Upper lobe of left lung (tissue), 6 donors: Measurements from ENCODE around the gene MME. TPM values are rescaled to one million over a fixed set of nuclear protein-coding genes. Genes with fewer than 3 reads are reported as not detected.

Source experiments
- ATAC-seq, 2 donors: fragments of 200-7000 bp; cut with Tn5 transposase; one replicate each; pipeline ENCODE4 v1.9.1; 2022; ENCODE audit warnings: mild to moderate bottlenecking in 2 of 2, moderate library complexity in 2 of 2; ENCODE audit not compliant: low FRiP score in 2 of 2
- DNase-seq, 2 donors: peaks; one replicate each; pipeline ENCODE4 v3.0.0-alpha.2; 2019 to 2020
- H3K27ac ChIP-seq, 4 donors: fragments of 200-600 bp; sonication (generic); one replicate each; pipeline ENCODE4 v1.5.1; 2016 to 2019
- H3K27me3 ChIP-seq, 4 donors: fragments of 200-600 bp; sonication (generic); one replicate each; pipeline ENCODE4 v1.5.1; 2017 to 2019
- H3K36me3 ChIP-seq, 4 donors: fragments of 200-600 bp; sonication (generic); one replicate each; pipeline ENCODE4 v1.5.1; 2016 to 2019
- H3K4me1 ChIP-seq, 4 donors: fragments of 200-600 bp; sonication (generic); one replicate each; pipeline ENCODE4 v1.5.1; 2018 to 2019
- H3K4me3 ChIP-seq, 4 donors: fragments of 200-600 bp; sonication (generic); one replicate each; pipeline ENCODE4 v1.5.1; 2017 to 2019; ENCODE audit warnings: mild to moderate bottlenecking in 2 of 4, moderate library complexity in 1 of 4
- H3K9me3 ChIP-seq, 4 donors: fragments of 200-600 bp; sonication (generic); one replicate each; pipeline ENCODE4 v1.5.1; 2018 to 2019
- EP300 ChIP-seq, 4 donors: sonication (generic); formaldehyde crosslinking; IDR thresholded peaks; one replicate each; pipeline ENCODE4 v1.5.1; 2017; ENCODE audit warnings: antibody characterized with exemption in 4 of 4, control low read depth in 2 of 4
- POLR2A ChIP-seq, 4 donors: fragments of 450-650 bp; IDR thresholded peaks; one replicate each; pipeline ENCODE4 v1.5.1; 2016 to 2017; ENCODE audit warnings: antibody characterized with exemption in 4 of 4, mild to moderate bottlenecking in 2 of 4
- POLR2AphosphoS5 ChIP-seq, 2 donors: sonication (generic); formaldehyde crosslinking; IDR thresholded peaks; one replicate each; pipeline ENCODE4 v1.5.1; 2017; ENCODE audit warnings: antibody characterized with exemption in 2 of 2
- WGBS, 2 donors: methylation state at CpG; one replicate each; pipeline ENCODE4 v1.1.5; 2017 to 2018; 5-methylcytosine and 5-hydroxymethylcytosine counted together
- total RNA-seq, 6 donors: library from RNA; depleted of rRNA in 4 of 6; stranded (reverse); fragments of >200 nt in 4 of 6; gene quantifications; one replicate each; pipeline versions ENCODE4 v1.1.0 to v1.2.1, GENCODE V29; 2016 to 2021
- TF ChIP-seq, protein P1 (sequence below), 6 experiments: fragments of 450-650 bp in 4 of 6; fragments of 200-600 bp in 2 of 6; sonication (generic) in 2 of 6; IDR thresholded peaks; one replicate each; pipeline ENCODE4 v1.5.1; 2016 to 2019; ENCODE audit warnings: antibody characterized with exemption in 6 of 6
- donor health status: DM: no; HTN: no; CAD: no; lungs with moderate emphysema.
- donor health status: DM: no; HTN: yes; CAD: no; lungs with severe emphysema.

Gene MME
- total RNA-seq, 6 donors from 2014 or later = 51.8 to 101 (median 74.8) TPM

DNA sequence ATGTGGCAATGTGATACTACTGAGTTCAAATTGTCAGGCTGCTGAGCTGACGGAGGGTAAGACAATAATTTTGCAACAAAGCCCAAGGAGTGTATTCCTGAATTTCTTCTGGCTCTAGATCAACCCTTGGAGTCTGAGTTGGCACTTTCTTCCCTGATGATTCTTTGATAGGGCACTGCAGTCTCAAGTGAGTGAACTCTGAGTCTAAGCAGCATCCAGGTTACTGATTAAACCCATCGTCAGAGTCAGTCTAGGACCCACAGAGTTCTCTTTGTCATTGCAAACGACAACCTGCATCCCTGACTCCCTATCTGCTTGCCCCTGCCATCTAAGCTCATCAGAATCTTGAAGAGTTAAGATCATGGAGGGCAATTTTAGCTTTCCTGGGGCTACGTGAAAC is 58.6 kb downstream of the MME start:
- Histone ChIP-seq H3K9me3 (no peaks in the 10 kb centered on the region), H3K4me3 (no peak overlapping the region), H3K4me1 (no peaks in the 10 kb centered on the region), H3K36me3 (no peaks in the 10 kb centered on the region), H3K27me3 (no peaks in the 10 kb centered on the region), H3K27ac (no peak overlapping the region)
- DNase-seq = no peak
- ATAC-seq = no peak
- 71% methylated on average over 4 of the region's 4 CpGs for WGBS, 2 donors
- TF ChIP-seq POLR2AphosphoS5 (IDR thresholded peaks at IDR 0.05) = no peak
- TF ChIP-seq EP300 (IDR thresholded peaks at IDR 0.05) = no peak
- TF ChIP-seq, protein P1, sequence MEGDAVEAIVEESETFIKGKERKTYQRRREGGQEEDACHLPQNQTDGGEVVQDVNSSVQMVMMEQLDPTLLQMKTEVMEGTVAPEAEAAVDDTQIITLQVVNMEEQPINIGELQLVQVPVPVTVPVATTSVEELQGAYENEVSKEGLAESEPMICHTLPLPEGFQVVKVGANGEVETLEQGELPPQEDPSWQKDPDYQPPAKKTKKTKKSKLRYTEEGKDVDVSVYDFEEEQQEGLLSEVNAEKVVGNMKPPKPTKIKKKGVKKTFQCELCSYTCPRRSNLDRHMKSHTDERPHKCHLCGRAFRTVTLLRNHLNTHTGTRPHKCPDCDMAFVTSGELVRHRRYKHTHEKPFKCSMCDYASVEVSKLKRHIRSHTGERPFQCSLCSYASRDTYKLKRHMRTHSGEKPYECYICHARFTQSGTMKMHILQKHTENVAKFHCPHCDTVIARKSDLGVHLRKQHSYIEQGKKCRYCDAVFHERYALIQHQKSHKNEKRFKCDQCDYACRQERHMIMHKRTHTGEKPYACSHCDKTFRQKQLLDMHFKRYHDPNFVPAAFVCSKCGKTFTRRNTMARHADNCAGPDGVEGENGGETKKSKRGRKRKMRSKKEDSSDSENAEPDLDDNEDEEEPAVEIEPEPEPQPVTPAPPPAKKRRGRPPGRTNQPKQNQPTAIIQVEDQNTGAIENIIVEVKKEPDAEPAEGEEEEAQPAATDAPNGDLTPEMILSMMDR (IDR thresholded peaks at IDR 0.05) = no peak
- TF ChIP-seq POLR2A (IDR thresholded peaks at IDR 0.05) = no peak

- Histone ChIP-seq H3K27me3 (no peaks in the 10 kb centered on the region), H3K4me3 (no peak overlapping the region), H3K27ac (no peak overlapping the region), H3K36me3 (no peaks in the 10 kb centered on the region), H3K4me1 (no peaks in the 10 kb centered on the region), H3K9me3 (no peaks in the 10 kb centered on the region)
- DNase-seq (no peak), ATAC-seq (no peak)
- WGBS, 2 donors = 76 to 85% methylated on average over 1 of the region's 1 CpG
- TF ChIP-seq POLR2A (IDR thresholded peaks at IDR 0.05) (no peak), EP300 (IDR thresholded peaks at IDR 0.05) (no peak), POLR2AphosphoS5 (IDR thresholded peaks at IDR 0.05) (no peak)
- TF ChIP-seq, protein P1 (IDR thresholded peaks at IDR 0.05) = no peak
These were observed 67.5 kb downstream of the MME start for GRCh38 chr3:155147588-155147987.

DNA sequence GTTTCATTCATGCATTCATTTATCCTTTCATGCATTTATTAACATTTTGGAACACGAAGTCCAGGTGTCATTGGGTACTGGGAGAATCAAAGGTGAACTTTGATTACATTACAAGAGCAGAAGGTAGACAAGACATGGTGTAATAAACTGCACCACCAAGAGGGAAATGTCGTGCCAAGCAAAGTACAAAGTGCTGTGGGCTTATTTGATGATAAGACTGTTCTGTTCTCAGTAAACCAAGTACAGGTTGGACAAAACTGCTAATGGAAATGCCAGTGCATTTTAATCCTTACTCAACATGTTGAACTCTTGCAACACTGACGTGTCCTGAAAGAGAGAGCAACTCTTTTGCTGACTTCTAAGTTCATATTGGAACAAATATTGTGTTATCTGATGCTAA is 69.4 kb downstream of the MME start:
- DNase-seq = no peak
- no peaks in the 10 kb centered on the region for H3K27me3 ChIP-seq
- no peaks in the 10 kb centered on the region for H3K36me3 ChIP-seq
- no peak for TF ChIP-seq POLR2A (IDR thresholded peaks at IDR 0.05)
- no peak for TF ChIP-seq POLR2AphosphoS5 (IDR thresholded peaks at IDR 0.05)
- TF ChIP-seq, protein P1 (IDR thresholded peaks at IDR 0.05) = no peak
- no peak for TF ChIP-seq EP300 (IDR thresholded peaks at IDR 0.05)
- H3K27ac ChIP-seq = no peak overlapping the region
- no peak for ATAC-seq
- 63 to 64% methylated on average over 3 of the region's 3 CpGs for WGBS, 2 donors
- no peak overlapping the region for H3K4me3 ChIP-seq
- H3K9me3 ChIP-seq = no peaks in the 10 kb centered on the region
- no peaks in the 10 kb centered on the region for H3K4me1 ChIP-seq

DNA sequence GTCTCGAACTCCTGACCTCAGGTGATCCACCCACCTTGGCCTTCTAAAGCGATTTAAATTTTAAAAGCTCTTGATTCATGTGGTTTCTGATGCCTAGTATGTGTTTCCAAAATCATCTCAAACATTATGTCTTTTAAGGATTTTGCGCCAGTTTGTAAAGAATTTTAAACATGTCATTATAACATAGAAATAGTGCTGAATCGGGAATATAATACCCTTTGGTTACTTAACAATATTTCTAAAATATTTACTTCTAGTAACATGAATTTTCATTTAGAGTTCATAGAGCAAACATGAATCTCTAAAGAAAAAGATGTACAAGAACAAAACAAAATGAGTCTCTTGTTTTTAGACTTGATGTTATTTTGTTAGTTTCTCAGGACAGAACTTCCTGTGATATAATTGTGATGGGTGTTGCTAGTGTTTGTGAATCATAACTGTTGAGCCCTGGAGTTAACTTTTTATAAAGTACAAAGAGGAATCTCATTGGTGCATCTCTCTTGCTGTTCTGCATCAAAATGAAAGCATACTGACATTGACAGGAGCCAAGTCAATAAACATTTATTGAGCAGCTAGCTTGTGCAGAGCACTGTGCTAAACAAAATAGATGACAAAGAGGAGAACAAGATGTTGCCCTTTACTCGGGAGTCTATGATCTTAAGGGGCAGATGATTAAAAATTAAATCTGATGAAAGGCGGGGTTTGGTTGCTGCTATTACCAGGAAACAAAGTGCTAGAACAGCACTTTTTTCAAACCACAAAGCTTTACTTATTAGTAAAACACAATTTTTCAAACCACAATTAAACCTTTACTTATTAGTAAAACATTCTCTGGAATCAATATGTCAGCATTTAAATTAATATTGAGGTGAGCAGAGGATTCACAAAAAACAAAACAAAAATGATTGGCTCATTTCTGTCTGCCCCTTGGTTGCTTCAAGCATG is 73.4 kb downstream of the MME start:
- TF ChIP-seq, protein P1 (IDR thresholded peaks at IDR 0.05) = no peak
- no peak for TF ChIP-seq POLR2A (IDR thresholded peaks at IDR 0.05)
- TF ChIP-seq EP300 (IDR thresholded peaks at IDR 0.05) = no peak
- no peak for TF ChIP-seq POLR2AphosphoS5 (IDR thresholded peaks at IDR 0.05)
- H3K27me3 ChIP-seq = no peaks in the 10 kb centered on the region
- WGBS, 2 donors = 84 to 92% methylated on average over 6 of the region's 6 CpGs
- no peak overlapping the region for H3K4me3 ChIP-seq
- no peaks in the 10 kb centered on the region for H3K36me3 ChIP-seq
- ATAC-seq (no peak), DNase-seq (no peak)
- no peaks in the 10 kb centered on the region for H3K9me3 ChIP-seq
- H3K27ac ChIP-seq = no peak overlapping the region
- H3K4me1 ChIP-seq = no peaks in the 10 kb centered on the region
